Activated CD4-positive, alpha-beta T cell treated with anti-CD3 and anti-CD28 coated beads, Interleukin-2, amount 50 U/mL, for 16 hours (primary cell): Measurements from ENCODE around the gene CD109.
"Not testable (repeated sequence)": the region's sequence is repeated elsewhere in the genome, so short reads cannot be mapped to it uniquely, and the experiment has no call there.

Source experiments
- DNase-seq: peaks from one replicate; pipeline ENCODE4 v3.0.0-alpha.2; 2020

CD109 gene

GRCh38 chr6:73695619-73696421 is at the start of gene CD109:
Gene CD109 (plus strand): TSS chr6:73696203. CDS start chr6:73696216, 13 bp downstream.
- DNase-seq = peak; percentile 84

- no peak for DNase-seq
These were observed 47.8 kb upstream of the CD109 start for GRCh38 chr6:73648166-73648565.

- DNase-seq = no peak
These were observed 46.2 kb upstream of the CD109 start for GRCh38 chr6:73649783-73650182.

GRCh38 chr6:73652637-73653570 is 43.1 kb upstream of the CD109 start:
- DNase-seq = peak; percentile 80

GRCh38 chr6:73653571-73654424 is 42.2 kb upstream of the CD109 start, which contains the start of gene SLC17A5:
Gene SLC17A5 (minus strand): TSS chr6:73653992. CDS start chr6:73653886, 106 bp downstream.
- DNase-seq = peak; percentile 95

GRCh38 chr6:73655341-73655917 is 40.6 kb upstream of the CD109 start:
- no peak for DNase-seq

- DNase-seq = no peak
These were observed 39.4 kb upstream of the CD109 start for GRCh38 chr6:73656531-73657145.

GRCh38 chr6:73657201-73657600 is 38.8 kb upstream of the CD109 start:
- DNase-seq = peak; percentile 36

- no peak for DNase-seq
These were observed 31.3 kb upstream of the CD109 start for GRCh38 chr6:73664701-73665100.

GRCh38 chr6:73665686-73666319 is 30.2 kb upstream of the CD109 start:
- peak; percentile 68 for DNase-seq

- no peak for DNase-seq
These were observed 29.6 kb upstream of the CD109 start for GRCh38 chr6:73666393-73666792.

- DNase-seq = no peak
These were observed 28.2 kb upstream of the CD109 start for GRCh38 chr6:73667798-73668197.

GRCh38 chr6:73669005-73669404 is 27.0 kb upstream of the CD109 start:
- DNase-seq = no peak

- DNase-seq = no peak
These were observed 23.9 kb upstream of the CD109 start for GRCh38 chr6:73671911-73672685.

- peak; percentile 84 for DNase-seq
These were observed 20.4 kb upstream of the CD109 start for GRCh38 chr6:73675466-73676098.

- DNase-seq = no peak
These were observed 17.0 kb upstream of the CD109 start for GRCh38 chr6:73679009-73679408.

GRCh38 chr6:73679846-73680245 is 16.2 kb upstream of the CD109 start:
- not testable (repeated sequence) for DNase-seq

GRCh38 chr6:73680289-73680918 is 15.6 kb upstream of the CD109 start:
- no peak for DNase-seq

GRCh38 chr6:73683574-73683973 is 12.4 kb upstream of the CD109 start:
- DNase-seq = not testable (repeated sequence)
